ENCODE data around the gene SORL1. TPM values are rescaled to one million over a fixed set of nuclear protein-coding genes. Genes with fewer than 3 reads are reported as not detected.

Gene SORL1
- total RNA-seq, 3 donors from 2014 or later, result 58.3 to 195 (median 109) TPM

DNA sequence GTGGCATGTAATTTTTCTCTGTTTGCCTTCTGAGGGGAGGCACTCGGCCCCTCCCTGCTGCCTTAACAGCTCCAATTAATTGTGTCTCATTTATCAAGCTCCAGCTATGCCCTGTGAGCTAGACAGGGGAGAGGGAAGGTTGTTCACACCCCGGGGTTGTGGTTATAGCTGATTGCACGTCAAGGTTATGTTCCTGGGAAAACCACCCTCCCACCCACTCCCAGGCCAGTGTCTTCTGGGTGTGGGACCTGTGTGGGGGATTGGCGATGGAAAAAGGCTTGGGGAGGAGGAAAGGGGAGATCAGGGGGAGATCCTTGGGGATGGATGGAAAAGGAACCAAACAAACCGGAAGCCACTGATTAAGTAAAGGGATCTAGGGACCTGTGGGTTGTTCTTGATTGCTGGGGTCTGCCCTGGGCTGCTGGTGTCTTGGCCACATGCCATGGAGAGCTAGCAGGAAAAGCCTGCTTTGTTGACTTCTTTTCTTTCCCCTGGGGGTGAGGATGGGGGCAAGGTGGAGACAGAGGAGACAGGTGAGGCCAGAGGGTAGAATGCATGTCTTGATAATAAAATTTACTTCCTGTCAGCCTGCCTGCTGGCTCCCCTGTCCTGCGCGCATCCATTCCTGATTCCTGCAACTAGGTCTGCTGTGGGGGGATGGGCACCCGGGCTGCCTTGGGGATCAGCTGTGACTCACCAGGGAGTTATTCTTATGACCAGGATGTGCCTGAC lies 14.1 kb downstream of the SORL1 start:
- DNase-seq, result peak; percentile 95 to 97 (median 95)
- H3K4me3 ChIP-seq, result no peak overlapping the region

DNA sequence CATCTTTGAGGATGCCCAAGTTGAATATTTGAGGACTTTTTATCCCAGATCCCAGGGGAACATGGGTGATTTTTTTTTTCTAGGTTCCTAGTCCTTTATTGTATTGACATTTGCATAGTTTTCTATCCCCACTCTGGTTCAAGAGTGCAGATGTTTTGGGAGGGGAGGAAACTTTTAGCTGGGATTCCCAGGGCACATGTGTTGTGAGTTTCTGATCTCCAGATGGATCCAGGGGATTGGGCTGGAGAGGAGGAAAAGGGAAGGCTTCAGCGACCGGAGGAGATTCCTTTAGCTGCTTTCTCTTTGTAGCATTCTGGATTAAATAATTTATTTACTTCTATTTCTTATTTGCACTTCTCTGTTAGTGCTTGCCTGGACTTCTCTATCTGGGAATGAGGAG lies 15.4 kb downstream of the SORL1 start:
- intact Hi-C loops (cut with DNase I, micrococcal nuclease), result no loop called here
- Histone ChIP-seq H3K4me3 (no peak overlapping the region), H3K9me3 (no peaks in the 10 kb centered on the region), H3K36me3 (ENCODE audit: low read depth) (no peaks in the 10 kb centered on the region), H3K4me1 (ENCODE audit: low read depth) (peaks cover 29% of the 10 kb centered on the region)
- TF ChIP-seq, protein P1, sequence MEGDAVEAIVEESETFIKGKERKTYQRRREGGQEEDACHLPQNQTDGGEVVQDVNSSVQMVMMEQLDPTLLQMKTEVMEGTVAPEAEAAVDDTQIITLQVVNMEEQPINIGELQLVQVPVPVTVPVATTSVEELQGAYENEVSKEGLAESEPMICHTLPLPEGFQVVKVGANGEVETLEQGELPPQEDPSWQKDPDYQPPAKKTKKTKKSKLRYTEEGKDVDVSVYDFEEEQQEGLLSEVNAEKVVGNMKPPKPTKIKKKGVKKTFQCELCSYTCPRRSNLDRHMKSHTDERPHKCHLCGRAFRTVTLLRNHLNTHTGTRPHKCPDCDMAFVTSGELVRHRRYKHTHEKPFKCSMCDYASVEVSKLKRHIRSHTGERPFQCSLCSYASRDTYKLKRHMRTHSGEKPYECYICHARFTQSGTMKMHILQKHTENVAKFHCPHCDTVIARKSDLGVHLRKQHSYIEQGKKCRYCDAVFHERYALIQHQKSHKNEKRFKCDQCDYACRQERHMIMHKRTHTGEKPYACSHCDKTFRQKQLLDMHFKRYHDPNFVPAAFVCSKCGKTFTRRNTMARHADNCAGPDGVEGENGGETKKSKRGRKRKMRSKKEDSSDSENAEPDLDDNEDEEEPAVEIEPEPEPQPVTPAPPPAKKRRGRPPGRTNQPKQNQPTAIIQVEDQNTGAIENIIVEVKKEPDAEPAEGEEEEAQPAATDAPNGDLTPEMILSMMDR (IDR thresholded peaks at IDR 0.05), result no peak
- ATAC-seq (no peak), DNase-seq (no peak)

More for the DNA sequence above, 14.1 kb downstream of the SORL1 start:
- H3K4me1 ChIP-seq (ENCODE audit: low read depth), result peaks cover 29% of the 10 kb centered on the region
- H3K36me3 ChIP-seq (ENCODE audit: low read depth), result no peaks in the 10 kb centered on the region
- peak; percentile 95 for ATAC-seq
- no peaks in the 10 kb centered on the region for H3K9me3 ChIP-seq
- TF ChIP-seq, protein P1 (IDR thresholded peaks at IDR 0.05), result no peak
- intact Hi-C loops (cut with DNase I, micrococcal nuclease), result no loop called here

DNA sequence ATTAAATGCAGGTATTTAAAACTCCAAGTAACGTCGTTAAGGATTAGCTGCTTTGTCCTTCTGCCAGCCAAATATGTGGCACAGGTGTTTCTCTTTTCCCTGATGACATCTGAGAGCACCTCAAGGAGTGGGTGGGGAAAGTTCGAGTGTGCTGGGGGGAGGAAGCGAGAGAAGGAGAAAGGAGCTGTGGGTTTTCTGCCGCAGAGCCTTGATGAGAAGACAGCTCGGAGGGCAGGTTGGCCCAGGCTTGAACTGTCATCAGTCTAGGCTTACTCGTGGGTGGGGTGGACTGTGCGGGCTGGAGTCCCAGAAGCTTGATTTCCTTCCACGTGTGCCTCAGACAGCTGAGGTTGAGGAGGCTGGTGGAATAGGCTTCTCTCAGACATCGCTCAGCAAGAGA lies 15.9 kb downstream of the SORL1 start:
- intact Hi-C loops (cut with DNase I, micrococcal nuclease), result no loop called here
- H3K4me3 ChIP-seq, result no peak overlapping the region
- H3K9me3 ChIP-seq, result no peaks in the 10 kb centered on the region
- TF ChIP-seq, protein P1 (IDR thresholded peaks at IDR 0.05), result no peak
- no peaks in the 10 kb centered on the region for H3K36me3 ChIP-seq (ENCODE audit: low read depth)
- DNase-seq (peak in 1 of 3 donors; percentile 59), ATAC-seq (no peak)
- H3K4me1 ChIP-seq (ENCODE audit: low read depth), result peaks cover 29% of the 10 kb centered on the region

DNA sequence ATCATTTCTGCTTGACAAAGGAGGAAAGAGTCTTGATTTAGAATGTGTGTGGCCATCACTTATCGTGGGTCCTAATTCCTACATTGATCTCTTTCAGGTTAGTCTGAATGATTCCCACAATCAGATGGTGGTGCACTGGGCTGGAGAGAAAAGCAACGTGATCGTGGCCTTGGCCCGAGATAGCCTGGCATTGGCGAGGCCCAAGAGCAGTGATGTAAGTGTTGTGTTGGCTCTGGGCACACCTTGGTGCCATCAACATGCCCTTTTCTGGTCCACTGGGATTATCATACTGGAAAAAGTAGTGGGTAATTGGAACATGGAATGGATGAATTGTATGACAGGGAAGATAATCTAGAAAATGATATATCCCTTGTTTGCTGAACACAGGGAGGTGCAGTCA lies 17.8 kb downstream of the SORL1 start:
- TF ChIP-seq, protein P1 (IDR thresholded peaks at IDR 0.05), result no peak
- H3K4me3 ChIP-seq, result no peak overlapping the region
- intact Hi-C loops (cut with DNase I, micrococcal nuclease), result no loop called here
- H3K36me3 ChIP-seq (ENCODE audit: low read depth), result no peaks in the 10 kb centered on the region
- H3K9me3 ChIP-seq, result no peaks in the 10 kb centered on the region
- peaks cover 25% of the 10 kb centered on the region for H3K4me1 ChIP-seq (ENCODE audit: low read depth)
- DNase-seq (no peak), ATAC-seq (no peak)

DNA sequence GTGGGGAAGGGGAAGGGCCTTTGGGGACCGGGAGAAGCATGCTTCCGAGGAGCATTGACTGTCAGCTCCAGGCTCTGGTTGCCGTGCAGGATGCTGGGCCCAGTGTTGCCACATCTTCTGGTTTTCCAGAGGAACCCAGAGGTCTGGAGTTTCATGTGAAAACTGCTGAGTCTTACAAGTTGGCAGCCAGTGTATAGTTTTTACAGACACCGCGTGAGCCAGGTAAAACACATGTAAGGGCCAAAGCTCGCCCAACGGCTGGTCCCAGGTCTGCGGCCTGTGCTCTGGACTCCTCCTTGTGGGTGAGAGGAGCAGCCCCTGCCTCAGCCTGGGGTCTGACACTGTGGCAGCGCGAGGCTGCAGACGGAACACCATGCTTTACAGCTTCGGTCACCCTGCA lies 19.1 kb downstream of the SORL1 start:
- no peak for ATAC-seq
- TF ChIP-seq, protein P1 (IDR thresholded peaks at IDR 0.05), result no peak
- H3K9me3 ChIP-seq, result no peaks in the 10 kb centered on the region
- H3K36me3 ChIP-seq (ENCODE audit: low read depth), result no peaks in the 10 kb centered on the region
- H3K4me1 ChIP-seq (ENCODE audit: low read depth), result peaks cover 14% of the 10 kb centered on the region
- intact Hi-C loops (cut with DNase I, micrococcal nuclease), result no loop called here
- DNase-seq, result no peak
- no peak overlapping the region for H3K4me3 ChIP-seq

All from mucosa of descending colon (tissue), 3 donors.